Mammary epithelial cell (primary cell): ENCODE data around the gene GPR31.
"Not testable (repeated sequence)": the region's sequence is repeated elsewhere in the genome, so short reads cannot be mapped to it uniquely, and the experiment has no call there.

Experiments used
- CTCF ChIP-seq, 2 donors: IDR thresholded peaks in 1 of 2; conservative IDR thresholded peaks in 1 of 2; 2 replicates each; pipeline ENCODE4 v1.5.1; 2011 to 2012; ENCODE audit warnings: inconsistent platforms in 2 of 2, low read length in 2 of 2, mild to moderate bottlenecking in 2 of 2, control low read depth in 1 of 2, low read depth in 1 of 2; ENCODE audit not compliant: insufficient read depth in 1 of 2; ENCODE audit errors: extremely low read depth in 1 of 2
- EZH2 ChIP-seq: IDR thresholded peaks from 2 replicates; pipeline ENCODE4 v1.6.1; 2012; ENCODE audit warnings: low read length, inconsistent platforms, borderline replicate concordance

DNA sequence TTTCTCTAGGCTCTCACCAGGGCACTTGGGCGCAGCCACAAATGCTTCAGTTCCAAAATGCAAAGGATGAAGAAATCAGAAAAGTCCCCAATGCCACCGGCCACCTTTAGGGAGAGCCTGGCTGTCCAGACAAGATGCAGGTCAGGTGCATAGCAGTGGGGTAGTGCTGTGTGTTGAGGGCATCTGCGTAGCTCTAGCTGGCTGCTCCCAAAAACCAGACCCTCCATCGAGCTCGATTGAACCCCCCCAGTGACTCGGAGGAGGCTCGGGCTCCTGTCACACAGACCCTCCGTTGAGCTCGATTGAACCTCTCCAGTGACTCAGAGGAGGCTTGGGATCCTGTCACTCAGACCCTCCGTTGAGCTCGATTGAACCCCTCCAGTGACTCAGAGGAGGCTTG is 47.5 kb upstream of the GPR31 start:
- TF ChIP-seq CTCF (conservative IDR thresholded peaks at IDR 0.05 in 1 of 2, IDR thresholded peaks at IDR 0.05 in 1 of 2; ENCODE audit: extremely low read depth in 1 of 2, insufficient read depth in 1 of 2, low read depth in 1 of 2, low read length in 2 of 2); EZH2: not testable (repeated sequence)
